GM21528 (cell line): Measurements from ENCODE around the gene ZDHHC14.

ENCODE experiments used
- ATAC-seq: cut with Tn5 transposase; IDR thresholded peaks from one replicate; pipeline ENCODE4 v1.9.1; 2021; ENCODE audit warnings: mild to moderate bottlenecking, moderate library complexity; ENCODE audit not compliant: unreplicated experiment, low FRiP score

ZDHHC14 gene

DNA sequence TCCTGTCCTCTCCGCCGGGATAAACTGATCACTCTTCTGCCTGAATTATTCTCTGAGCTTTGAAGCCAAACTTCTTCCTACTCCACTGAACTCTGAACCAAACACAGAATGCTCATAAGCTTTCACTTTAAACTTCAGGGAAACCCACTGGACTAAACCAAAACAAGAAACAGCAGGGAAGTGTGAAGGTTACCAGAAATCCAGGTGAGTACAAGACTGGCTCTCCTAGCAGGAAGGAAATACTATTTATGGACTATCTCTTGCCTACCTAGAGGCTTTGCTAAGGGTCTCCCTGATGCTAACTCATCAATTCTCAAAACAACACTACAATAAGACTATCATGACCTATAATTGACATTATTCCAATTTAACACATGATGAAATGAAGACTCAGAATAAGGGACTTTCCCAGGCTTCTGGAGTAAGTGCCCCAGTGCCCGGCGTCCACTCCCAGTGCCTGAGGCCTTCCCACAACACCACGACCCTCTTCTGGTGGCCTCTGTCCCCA lies 145.0 kb downstream of the ZDHHC14 start:
- no peak for ATAC-seq

DNA sequence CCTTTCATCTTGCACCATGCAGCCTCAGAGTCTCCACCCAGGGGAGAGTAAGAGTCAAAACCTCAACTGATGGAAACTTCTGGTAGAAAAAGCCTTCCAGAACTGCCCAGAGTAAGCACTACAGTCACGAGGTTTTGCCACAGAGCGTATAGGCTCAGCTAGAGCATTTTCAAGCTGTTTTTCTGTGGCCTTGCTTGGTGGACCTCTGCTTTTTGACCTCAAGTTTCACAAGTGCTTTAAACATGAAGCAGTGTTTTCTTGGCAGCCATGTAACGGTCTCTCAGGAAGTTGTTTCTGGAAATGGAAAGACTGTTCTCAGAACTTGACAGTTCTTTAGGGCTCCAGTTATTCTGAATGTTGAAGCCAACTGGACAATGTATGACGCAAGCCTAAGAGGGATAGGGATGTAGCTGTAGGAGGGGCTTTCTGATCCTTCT lies 146.5 kb downstream of the ZDHHC14 start:
- peak; percentile 70 for ATAC-seq

DNA sequence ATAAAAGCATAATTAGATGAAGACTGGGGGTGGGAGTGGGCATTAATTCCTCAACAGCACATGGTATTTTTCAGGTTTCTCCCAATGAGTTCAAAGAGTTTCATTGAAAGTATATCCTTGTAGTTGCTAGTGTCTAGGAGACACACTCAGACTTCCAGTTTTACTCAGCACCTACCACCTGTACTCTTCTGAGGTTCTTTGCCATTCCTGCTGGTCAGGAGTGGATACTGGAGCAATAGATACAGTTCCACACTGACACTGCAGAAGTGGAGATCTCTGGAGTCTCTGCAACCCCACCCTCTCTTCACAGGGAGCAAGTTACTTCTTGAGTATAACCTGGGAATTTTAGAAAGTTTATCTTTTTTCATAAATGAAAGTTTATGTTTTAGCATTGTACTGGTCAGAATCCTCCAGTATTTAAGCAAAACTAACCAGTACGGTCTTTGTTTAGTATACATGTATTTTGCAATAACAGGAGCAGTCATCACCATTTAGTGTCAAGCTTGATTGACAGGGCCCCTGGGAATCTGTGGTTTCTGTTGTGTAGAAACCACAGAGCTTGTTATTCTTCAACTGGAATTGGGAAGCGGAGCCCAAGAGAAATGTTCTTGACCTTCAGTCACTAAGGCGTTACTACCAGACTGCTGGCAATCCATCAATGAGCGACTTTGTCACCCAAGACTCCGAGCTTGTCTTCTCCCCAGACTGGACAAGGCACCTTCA lies 148.1 kb downstream of the ZDHHC14 start:
- no peak for ATAC-seq

DNA sequence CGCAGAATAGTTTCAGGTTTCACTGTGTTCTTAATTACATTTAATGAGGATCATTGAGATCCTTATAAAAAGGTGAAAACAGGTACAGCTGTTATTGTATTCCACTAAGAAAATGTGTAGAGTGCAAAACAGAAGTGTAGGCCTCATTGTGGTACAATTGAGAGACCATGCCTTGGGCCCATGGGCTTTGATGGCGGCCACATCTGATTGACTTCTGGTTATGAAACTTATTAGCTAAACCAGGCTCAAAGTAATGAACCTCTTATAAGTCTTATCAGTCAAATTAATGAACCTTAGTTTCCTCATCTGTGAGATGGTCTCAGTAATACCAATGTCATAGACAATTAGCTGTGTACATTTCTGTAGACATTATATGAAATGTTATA lies 148.7 kb downstream of the ZDHHC14 start:
- ATAC-seq, result no peak

DNA sequence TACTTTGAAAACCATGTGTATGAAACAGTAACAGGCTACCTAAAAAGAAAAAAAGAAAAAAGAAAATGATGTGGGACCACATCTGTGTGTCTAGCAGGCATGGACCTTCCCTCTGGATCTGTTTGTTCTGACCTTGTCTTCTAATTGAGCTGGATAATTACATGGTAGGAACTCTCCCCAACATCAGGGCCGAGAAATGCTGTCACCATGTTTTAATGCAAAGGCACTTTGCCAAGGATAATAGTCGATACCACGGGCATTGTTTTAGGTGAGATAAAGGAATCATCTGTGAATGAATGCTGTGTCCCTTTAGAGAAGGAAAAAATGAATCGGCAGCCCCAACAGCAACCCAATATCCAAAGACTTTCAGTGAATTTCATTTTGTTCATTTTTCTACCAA lies 149.1 kb downstream of the ZDHHC14 start:
- no peak for ATAC-seq

DNA sequence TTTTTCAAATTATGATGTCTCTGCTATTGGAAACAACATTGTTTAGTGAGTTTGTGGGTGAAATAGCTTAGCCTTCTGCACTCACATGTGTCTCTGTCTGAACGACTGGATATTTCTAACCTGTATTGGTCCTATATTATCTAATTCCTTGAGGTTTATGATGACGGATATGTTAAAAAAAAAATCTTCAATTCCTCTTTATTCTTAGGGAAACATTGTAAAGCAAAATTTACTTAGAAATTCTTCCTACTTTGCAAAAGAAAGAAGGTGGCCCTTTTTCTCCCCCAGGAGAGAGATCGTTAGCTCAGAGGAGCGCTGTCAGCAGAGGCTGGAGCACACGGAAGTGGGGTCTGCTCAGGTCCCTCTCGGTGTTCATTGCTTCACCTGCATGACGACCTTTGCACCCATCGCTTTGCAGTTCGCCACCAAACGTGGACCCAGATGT lies 149.8 kb downstream of the ZDHHC14 start:
- ATAC-seq, result no peak

DNA sequence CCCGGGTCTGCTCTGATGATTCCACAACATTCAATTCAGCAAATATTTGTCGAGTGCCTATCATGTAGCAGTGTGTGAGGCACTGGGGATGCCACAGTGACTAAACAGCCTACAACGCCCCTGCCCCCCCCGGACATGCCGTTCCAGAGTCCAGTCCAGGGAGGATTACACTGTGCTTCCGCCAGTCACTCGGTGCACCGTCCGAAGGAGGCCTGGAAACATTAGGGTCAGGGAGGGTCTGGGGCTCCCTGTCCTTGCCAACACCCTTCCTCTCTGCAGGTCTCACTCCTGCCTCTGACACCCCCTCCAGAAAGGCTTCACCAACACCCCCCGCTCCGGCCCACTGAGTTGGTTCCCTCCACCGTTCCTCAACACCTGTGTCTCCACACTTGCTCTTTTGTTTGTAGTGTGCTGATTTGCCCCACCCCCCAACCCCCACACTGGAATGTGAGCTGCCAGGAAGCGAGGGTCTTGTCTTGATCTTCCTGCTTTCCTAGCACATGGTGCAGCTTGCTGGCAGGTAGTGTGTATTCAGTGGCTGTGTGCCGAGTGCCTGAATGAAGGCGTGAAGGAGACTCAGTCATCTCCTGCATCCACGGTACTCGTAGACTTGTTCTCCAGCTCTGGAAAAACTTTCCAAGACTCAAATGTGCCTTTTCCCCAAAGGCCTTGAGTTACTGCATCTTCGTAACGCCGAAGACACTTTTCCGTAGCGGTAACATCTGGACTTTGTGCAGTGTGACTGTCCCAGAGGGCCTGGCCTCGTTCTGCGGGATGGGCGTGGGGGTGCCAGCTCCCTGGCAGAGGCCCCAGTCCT lies 150.4 kb downstream of the ZDHHC14 start:
- no peak for ATAC-seq

DNA sequence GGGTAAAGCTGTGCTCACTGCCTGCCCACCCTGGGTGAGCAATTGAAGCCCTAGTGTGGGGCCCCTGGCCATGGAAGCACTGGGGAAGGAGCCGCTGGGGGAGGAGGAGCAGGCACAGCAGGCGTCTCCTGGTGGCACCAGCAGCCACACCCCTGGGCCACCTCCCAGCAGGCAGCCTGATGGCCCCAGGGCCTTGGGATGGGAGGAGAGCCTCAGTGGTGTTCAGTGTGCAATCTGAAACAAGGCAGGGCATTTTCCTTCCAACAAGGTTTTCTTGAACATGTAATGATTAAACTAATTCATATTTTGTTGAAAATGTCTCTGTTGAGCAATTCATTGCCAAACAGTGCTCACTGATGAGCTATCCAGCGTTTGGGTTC lies 151.0 kb downstream of the ZDHHC14 start:
- ATAC-seq, result no peak

DNA sequence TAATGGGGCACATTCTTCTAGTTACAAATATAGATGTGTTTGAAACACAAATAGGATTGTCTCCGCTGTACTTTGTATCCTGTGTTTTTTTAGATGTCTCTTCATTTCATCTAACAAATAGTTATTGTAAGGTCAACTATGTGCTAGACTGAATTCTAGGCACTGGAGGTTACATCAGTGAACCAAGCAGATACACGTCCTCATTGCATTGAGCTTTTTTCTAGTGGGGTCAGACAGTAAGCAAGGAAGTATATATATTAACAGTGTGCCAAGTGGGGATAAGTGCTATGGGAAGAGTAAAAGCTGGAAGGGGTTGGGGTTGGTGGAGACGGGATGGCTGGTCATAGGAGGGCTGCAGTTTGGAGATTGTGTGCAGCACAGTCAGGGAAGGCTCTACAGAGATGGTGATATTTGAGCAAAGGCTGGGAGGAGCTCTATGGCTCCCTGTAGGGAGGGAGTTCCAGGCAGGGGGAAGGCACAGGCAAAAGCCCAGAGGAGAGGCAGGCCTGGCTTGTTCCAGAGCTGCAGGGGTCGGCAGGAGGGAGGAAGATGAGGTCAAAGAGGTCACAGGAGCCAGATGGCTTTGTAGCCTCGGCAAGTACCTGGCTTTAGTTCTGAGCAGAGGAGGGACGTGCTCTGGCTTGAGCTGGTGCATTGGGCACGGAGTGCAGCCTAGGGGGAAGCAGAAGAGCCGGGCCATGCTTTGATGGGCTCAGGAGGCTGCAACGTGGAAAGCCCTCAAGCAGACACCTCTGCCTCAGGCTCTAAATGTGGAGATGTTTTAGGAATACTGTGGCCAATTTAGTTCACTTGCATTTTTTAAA lies 152.3 kb downstream of the ZDHHC14 start:
- no peak for ATAC-seq

DNA sequence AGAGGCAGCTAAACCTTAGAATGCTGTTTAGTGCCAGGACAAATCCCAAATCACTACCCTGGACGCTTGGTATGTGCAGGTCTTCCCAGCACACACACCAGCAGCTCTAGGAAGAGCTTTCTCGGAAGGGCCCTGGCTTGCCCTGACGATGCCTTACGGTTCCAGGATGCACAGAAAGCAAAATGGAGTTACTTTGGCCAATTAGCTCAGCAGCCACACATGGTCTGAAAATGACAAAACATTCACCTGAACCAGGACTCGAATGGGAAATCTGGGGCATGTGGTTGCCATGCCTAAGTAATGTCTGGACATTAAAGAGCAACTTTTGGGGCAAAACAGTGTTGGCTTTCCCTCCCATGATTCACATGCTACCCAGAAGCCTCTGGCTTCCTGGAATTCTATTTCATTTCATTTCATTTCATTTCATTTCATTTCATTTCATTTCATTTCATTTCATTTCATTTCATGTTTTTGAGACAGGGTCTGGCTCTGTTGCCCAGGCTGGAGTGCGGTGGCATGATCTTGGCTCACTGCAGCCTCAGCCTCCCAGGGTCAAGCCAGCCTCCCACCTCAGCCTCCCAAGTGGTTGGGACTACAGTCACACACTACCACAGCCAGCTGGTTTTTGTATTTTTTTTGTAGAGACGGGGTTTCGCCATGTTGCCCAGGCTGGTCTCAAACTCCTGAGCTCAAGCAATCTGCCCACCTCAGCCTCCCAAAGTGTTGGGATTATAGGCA lies 153.3 kb downstream of the ZDHHC14 start:
- ATAC-seq, result no peak

DNA sequence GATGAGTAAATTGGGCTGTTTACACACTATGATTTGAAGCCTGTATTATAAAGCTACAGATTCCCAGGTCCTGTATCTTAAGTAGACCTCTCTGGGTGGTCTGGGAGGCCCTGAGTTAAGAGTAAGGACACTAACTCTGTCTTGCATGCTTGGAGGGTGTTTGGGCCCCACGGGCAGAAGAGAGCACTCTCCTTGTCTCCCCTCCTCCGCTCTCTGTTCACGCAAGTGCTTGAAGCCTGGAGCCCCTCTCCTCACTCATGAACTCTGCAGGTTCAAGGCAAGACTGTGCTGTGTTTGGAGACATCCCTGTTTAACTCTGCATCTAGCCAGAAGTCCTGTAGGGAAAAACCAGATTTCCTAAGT lies 154.0 kb downstream of the ZDHHC14 start:
- ATAC-seq, result no peak

DNA sequence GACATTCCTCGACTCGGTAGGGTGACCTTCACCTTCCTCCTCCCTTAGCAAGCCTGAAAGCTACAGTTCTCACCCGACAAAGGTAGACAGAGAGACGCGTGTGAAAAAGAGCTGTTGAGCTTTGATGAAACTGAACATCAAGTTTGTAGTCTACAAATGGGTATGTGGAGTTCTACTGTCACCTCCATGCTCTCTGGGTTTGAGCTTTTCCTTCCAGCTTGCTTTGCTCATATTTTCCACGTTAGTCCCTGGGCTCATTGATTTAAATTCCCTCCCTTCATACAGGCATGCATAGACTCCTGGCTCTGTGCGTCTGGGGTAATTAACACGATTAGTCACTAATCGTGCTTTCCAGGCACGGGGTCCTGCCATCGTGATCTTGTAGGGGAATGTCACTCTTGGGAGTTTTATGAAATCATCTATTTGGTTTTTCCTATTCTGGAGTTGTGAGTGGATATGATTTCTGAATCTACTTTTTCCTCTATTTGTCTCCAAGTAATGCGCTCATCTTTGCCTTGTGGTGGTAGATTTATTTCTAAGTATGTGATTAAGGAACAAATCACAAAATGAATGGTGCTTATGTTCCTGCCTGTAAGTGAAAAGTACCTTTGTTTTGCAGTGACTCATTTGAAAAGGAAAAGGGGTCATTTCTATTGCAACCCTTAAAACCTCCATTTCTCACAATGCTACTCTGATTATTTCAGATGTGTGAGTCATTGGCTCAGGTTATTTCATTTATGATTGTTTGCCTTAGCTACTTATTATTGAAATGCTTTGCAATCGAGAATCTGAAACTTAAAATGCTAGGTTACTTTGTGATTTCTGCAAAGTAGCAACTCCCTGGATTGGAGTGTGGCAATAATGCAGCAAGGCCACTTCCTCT lies 154.6 kb downstream of the ZDHHC14 start:
- peak; percentile 71 for ATAC-seq

DNA sequence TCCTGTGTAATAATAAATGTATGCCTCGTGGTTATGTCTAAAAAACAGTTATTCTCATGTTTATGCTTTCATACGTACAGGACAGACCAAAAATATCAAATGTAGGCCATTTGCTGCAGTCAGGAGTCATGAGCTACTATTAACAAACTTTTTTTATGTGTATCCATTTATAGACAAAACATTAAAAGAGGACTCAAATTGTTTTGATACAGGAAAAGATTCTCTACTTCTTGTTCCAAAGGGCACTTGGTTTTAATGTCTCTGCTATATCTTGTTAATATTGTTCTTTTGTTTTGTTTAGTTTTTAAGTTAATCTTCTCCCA lies 155.2 kb downstream of the ZDHHC14 start:
- no peak for ATAC-seq

DNA sequence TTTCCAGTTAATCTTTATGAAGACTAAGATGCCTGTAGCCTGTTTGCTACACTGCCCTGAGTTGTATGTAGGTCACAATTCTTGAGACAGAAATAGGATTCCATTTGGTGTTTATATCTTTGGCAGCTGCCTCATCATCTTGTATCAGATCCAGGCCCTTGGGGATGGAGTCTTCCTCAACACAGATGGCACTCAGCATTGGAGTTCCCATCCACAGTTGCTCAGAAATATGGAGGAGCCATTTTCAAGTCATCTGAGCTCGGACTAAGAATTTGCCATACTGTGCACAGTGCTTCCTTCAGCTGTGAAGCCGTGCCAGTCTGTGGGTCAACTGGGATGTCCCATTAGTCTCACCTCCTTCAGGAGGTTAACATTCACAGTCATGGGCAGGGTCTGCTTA lies 156.6 kb downstream of the ZDHHC14 start:
- ATAC-seq, result no peak

DNA sequence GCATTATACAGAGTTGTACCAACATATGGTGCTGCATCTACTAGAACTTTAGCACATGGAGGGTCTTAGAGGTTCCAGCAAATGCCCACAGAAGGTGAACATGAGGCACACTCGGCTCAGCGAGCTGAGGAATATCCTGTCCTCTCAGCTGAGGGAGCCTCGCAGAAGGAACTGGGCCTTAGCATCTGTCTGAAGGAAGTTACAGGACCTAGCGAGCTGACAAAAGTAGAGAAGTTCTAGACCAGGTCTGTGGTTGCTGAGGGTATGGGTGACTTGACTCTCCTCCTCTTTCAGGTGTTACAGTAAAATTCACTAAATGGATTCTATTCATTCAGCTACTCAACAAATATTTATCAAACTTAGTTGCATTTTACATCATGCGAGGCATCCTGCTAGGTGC lies 157.2 kb downstream of the ZDHHC14 start:
- ATAC-seq, result peak; percentile 54

DNA sequence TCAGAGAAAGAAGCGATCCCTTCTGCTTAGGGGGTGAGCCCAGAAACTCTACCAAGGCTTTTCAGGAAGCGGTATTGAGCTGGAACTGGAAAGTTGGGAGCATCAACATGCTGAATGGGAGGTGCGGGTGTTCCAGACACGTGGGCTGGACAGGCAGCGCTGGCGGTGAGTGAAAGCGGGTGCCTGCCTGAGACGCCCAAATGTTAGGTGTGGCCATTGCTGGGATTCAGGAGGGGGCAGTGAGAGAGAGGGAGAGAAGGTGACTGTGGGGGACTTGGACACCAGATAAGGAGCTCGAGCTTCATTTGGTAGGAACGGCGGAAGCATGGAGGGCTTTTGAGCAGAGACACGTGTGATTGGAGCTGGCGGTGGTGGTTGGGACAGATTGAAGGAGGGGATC lies 157.7 kb downstream of the ZDHHC14 start:
- ATAC-seq, result no peak

DNA sequence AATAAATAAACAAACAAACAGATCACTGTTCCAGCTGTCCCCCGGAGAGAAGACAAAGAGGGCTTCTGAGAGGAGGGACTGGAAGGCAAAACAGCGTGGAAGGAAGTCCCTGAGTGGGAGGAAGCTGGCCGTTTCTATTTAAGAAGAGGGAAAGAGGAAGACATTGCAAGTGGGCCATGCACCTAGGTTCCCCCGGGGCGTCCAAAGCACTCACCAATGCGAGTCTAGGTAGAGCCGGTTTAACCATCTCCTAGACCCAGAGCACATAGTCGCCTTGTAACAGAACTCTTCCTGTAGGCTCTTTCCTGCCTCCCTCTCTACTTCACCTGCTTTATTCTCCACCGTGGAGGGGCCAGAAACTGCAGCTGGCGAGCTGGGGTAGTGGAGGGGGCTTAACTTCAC lies 158.4 kb downstream of the ZDHHC14 start:
- ATAC-seq, result no peak

DNA sequence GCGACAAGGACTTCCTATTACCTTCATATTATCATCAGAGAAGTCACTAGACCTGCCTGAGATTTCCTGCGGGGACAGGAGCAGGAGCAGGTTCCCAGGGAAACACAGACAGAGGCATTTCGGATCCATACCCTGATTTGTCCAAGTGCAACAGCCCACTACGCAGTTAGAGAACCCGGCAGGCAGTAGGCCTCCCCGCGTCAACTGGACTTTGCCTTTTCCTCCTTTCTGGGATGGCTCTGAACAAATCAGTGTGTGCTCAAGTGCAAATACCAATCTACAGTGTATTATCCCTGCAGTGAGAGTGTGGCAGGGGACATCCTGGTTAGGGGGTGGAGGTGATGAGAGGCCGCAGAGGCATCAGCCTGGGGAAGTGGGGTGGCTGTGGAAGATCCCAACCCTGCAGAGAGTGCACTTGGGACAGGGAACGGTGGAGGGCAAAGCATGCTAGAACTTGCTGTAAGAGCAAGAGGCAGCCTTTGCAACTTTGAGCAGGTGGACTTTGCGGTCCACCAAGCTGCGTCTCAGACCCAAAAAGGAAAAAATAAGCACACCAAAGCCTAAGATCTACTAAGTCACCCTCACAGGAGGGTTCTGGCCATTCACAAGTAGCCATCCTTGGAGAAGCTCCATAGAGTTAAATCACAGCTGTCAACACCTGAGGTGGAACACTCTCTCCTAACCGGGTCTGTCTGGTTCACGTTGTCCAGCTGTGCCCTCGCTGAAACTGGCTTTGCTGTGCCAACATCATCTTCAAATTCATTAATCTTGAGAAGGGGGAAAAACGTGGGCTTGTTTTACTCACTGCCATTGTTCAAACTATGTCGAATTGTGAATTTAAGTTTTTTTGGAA lies 159.1 kb downstream of the ZDHHC14 start:
- ATAC-seq, result no peak
